ENCODE measurements around the gene ARHGAP6. TPM values are rescaled to one million over a fixed set of nuclear protein-coding genes. Genes with fewer than 3 reads are reported as not detected.

The ARHGAP6 gene
- total and polyA plus RNA-seq, 9 of the 15 experiments (the other 6 are each of a cell fraction or from before 2014, with no cell fraction given) = 12.5 to 63.6 (median 41.8) TPM

GRCh38 chrX:11406109-11406765, 259.5 kb downstream of the ARHGAP6 start (continued):
- TF ChIP-seq ZNF707 (CRISPR knock-in tag; conservative IDR thresholded peaks at IDR 0.05) (no peak), CTBP1 (IDR thresholded peaks at IDR 0.05; ENCODE audit: borderline replicate concordance) (peak; percentile 19; the same call in 1 of the 2 replicates), MCM3 (IDR thresholded peaks at IDR 0.05) (no peak)

- H3K36me3 ChIP-seq (ENCODE audit: control insufficient read depth, insufficient read depth, low read length) = peaks cover 7% of the 10 kb centered on the region; the same call in 1 of the 3 replicates
- in situ Hi-C loops (cut with MboI) (no loop called here), intact Hi-C loops (cut with micrococcal nuclease) (no loop called here)
- WGBS (ENCODE audit: insufficient coverage, low coverage, missing lambda C conversion rate) = 35% methylated on average over 3 of the region's 3 CpGs
- peak overlapping the region; percentile 38; the same call in 1 of the 2 replicates for H3K4me2 ChIP-seq (ENCODE audit: insufficient read depth, low read length)
- TF ChIP-seq PPARD (CRISPR knock-in tag; IDR thresholded peaks at IDR 0.05) (no peak), NR0B1 (IDR thresholded peaks at IDR 0.05; ENCODE audit: partially characterized antibody) (no peak), XRCC3 (IDR thresholded peaks at IDR 0.05) (no peak), HMG20B (CRISPR knock-in tag; IDR thresholded peaks at IDR 0.05) (no peak), ZNF212 (CRISPR knock-in tag; IDR thresholded peaks at IDR 0.05) (no peak), BRD9 (IDR thresholded peaks at IDR 0.05; ENCODE audit: low read depth, partially characterized antibody) (no peak), NBN (IDR thresholded peaks at IDR 0.05; ENCODE audit: low read depth) (no peak), FUS (optimal IDR thresholded peaks at IDR 0.05; ENCODE audit: low read depth, low read length) (no peak), RBFOX2 (IDR thresholded peaks at IDR 0.05; ENCODE audit: low read depth, low read length) (no peak), U2AF1 (optimal IDR thresholded peaks at IDR 0.05; ENCODE audit: low read depth, low read length) (no peak), SRSF7 (optimal IDR thresholded peaks at IDR 0.05; ENCODE audit: low read depth, low read length) (no peak), ZBTB7A (IDR thresholded peaks at IDR 0.05; ENCODE audit: borderline replicate concordance, control insufficient read depth, low read depth, low read length) (no peak), CTCFL (IDR thresholded peaks at IDR 0.05; ENCODE audit: borderline replicate concordance, insufficient read depth, low read depth, low read length, poor library complexity, severe bottlenecking) (no peak), SMARCA5 (IDR thresholded peaks at IDR 0.05) (no peak)
- H3K27me3 ChIP-seq (ENCODE audit: control insufficient read depth in 2 of 2, insufficient read depth in 2 of 2, low read length in 2 of 2) = no peaks in the 10 kb centered on the region
- H2AFZ ChIP-seq (ENCODE audit: low read depth, low read length) = no peak overlapping the region
- no peak for ATAC-seq
- FAIRE-seq = no peak
- no peaks in the 10 kb centered on the region for H4K20me1 ChIP-seq (replicated peaks; ENCODE audit: control insufficient read depth, insufficient read depth, low read length)
- H3K9ac ChIP-seq (ENCODE audit: insufficient read depth in 1 of 2, low read depth in 2 of 2, low read length in 2 of 2) = peak overlapping the region in 1 of 2 experiments; percentile 31; a peak in 2 of 4 replicates
- no peak for DNase-seq (ENCODE audit: extremely low read depth in 1 of 4, low spot score in 3 of 4)
- H3K27ac ChIP-seq (ENCODE audit: extremely low read depth, low read depth, low read length) = peak overlapping the region; percentile 12; the same call in 1 of the 3 replicates
- no peak overlapping the region for H3K4me3 ChIP-seq
- no peaks in the 10 kb centered on the region for H3K9me3 ChIP-seq (replicated peaks; ENCODE audit: control insufficient read depth, insufficient read depth, low read depth, low read length)
- no TSS peak for BruUV-seq (replicated peaks)
- POLR2A ChIA-PET = interaction anchor here (0.8 to 1.8 kb wide), 2 partner anchors 10 to 16 kb away, joined by 3 to 7 read pairs; no protein-coding TSS in a partner anchor
- H3K4me1 ChIP-seq (replicated peaks in 1 of 2; ENCODE audit: control insufficient read depth in 2 of 2, insufficient read depth in 2 of 2, low read length in 2 of 2) = peaks cover 8 to 56% of the 10 kb centered on the region in 2 experiments; a peak in 4 of 5 replicates
- CTCF ChIA-PET (ENCODE audit: low intra/inter-chr PET ratio) = no interaction called here
- H3K9me1 ChIP-seq (ENCODE audit: control insufficient read depth, insufficient read depth, low read length) = no peaks in the 10 kb centered on the region
- H3K79me2 ChIP-seq (ENCODE audit: control insufficient read depth, insufficient read depth, low read length) = peaks cover 100% of the 10 kb centered on the region
These were observed 262.1 kb downstream of the ARHGAP6 start for GRCh38 chrX:11403631-11404030.
